Nephron (organoid): ENCODE results near the gene KIF26A.
A peak's percentile ranks its signal among the peaks of the same experiment; 100 is the strongest.

Experiments used
- H3K27ac Mint-ChIP-seq, 3 experiments: 2 replicates each; pipeline ENCODE4 v1.8.0; 2020; ENCODE audit warnings: mixed read lengths in 3 of 3, mild to moderate bottlenecking in 2 of 3, moderate library complexity in 1 of 3
- H3K27me3 Mint-ChIP-seq: 2 replicates; pipeline ENCODE4 v1.8.0; 2021; ENCODE audit warnings: low read depth, mild to moderate bottlenecking, moderate library complexity, mixed read lengths
- H3K36me3 Mint-ChIP-seq: 2 replicates; pipeline ENCODE4 v1.8.0; 2020; ENCODE audit warnings: low read depth, mixed read lengths
- H3K4me1 Mint-ChIP-seq: 2 replicates; pipeline ENCODE4 v1.8.0; 2020; ENCODE audit warnings: mixed read lengths
- H3K4me3 Mint-ChIP-seq, 3 experiments: 2 replicates each; pipeline ENCODE4 v1.8.0; 2020; ENCODE audit warnings: mild to moderate bottlenecking in 3 of 3, mixed read lengths in 3 of 3, moderate library complexity in 2 of 3
- H3K9me3 Mint-ChIP-seq: 2 replicates; pipeline ENCODE4 v1.8.0; 2020; ENCODE audit warnings: mixed read lengths
- TF ChIP-seq, protein P1 (sequence below), 3 experiments: fragments of 200-600 bp; sonication (generic); IDR thresholded peaks; one replicate each; pipeline ENCODE4 v1.5.0; 2021; ENCODE audit warnings: antibody characterized with exemption in 3 of 3; ENCODE audit not compliant: unreplicated experiment in 3 of 3

Gene KIF26A

GRCh38 chr14:104211215-104211614 is 72.8 kb downstream of the KIF26A start:
- TF ChIP-seq, protein P1, sequence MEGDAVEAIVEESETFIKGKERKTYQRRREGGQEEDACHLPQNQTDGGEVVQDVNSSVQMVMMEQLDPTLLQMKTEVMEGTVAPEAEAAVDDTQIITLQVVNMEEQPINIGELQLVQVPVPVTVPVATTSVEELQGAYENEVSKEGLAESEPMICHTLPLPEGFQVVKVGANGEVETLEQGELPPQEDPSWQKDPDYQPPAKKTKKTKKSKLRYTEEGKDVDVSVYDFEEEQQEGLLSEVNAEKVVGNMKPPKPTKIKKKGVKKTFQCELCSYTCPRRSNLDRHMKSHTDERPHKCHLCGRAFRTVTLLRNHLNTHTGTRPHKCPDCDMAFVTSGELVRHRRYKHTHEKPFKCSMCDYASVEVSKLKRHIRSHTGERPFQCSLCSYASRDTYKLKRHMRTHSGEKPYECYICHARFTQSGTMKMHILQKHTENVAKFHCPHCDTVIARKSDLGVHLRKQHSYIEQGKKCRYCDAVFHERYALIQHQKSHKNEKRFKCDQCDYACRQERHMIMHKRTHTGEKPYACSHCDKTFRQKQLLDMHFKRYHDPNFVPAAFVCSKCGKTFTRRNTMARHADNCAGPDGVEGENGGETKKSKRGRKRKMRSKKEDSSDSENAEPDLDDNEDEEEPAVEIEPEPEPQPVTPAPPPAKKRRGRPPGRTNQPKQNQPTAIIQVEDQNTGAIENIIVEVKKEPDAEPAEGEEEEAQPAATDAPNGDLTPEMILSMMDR (IDR thresholded peaks at IDR 0.05; ENCODE audit: unreplicated experiment in 3 of 3) = no peak

DNA sequence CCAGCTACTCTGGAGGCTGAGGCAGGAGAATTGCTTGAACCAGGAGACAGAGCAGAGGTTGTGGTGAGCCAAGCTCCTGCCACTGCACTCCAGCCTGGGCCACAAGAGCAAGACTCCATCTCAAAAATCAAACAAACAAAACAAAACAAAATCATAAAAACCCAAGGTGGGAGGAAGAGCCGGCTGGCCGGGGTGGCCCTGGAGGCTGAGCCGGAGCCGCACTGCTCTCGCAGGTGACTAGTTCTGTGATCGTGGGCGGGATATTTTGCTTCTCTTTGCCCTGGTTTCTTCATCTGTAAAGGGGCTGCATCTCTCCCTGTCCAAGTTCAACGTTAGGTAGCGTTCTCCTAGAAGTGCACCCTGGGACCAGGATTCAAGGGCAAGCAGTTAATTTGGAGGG is 73.4 kb downstream of the KIF26A start:
- TF ChIP-seq, protein P1 (IDR thresholded peaks at IDR 0.05; ENCODE audit: unreplicated experiment in 3 of 3) = no peak
- no peak overlapping the region for H3K27ac Mint-ChIP-seq
- H3K4me1 Mint-ChIP-seq = peaks cover 6% of the 10 kb centered on the region
- H3K9me3 Mint-ChIP-seq = no peaks in the 10 kb centered on the region
- peaks cover 32% of the 10 kb centered on the region for H3K27me3 Mint-ChIP-seq
- no peaks in the 10 kb centered on the region for H3K36me3 Mint-ChIP-seq
- no peak overlapping the region for H3K4me3 Mint-ChIP-seq

More at GRCh38 chr14:104211215-104211614, 72.8 kb downstream of the KIF26A start:
- H3K27ac Mint-ChIP-seq = peak overlapping the region in 1 of 3 experiments; percentile 64
- no peaks in the 10 kb centered on the region for H3K36me3 Mint-ChIP-seq
- peaks cover 11% of the 10 kb centered on the region for H3K4me1 Mint-ChIP-seq
- H3K27me3 Mint-ChIP-seq = peaks cover 37% of the 10 kb centered on the region
- H3K9me3 Mint-ChIP-seq = no peaks in the 10 kb centered on the region
- no peak overlapping the region for H3K4me3 Mint-ChIP-seq

GRCh38 chr14:104212206-104213095 is 74.1 kb downstream of the KIF26A start:
- Mint-ChIP-seq H3K4me1 (peaks cover 5% of the 10 kb centered on the region), H3K27ac (no peak overlapping the region), H3K36me3 (no peaks in the 10 kb centered on the region), H3K4me3 (no peak overlapping the region), H3K9me3 (no peaks in the 10 kb centered on the region), H3K27me3 (peaks cover 32% of the 10 kb centered on the region)
- TF ChIP-seq, protein P1 (IDR thresholded peaks at IDR 0.05; ENCODE audit: unreplicated experiment in 3 of 3) = no peak

GRCh38 chr14:104213301-104214034 is 75.1 kb downstream of the KIF26A start:
- Mint-ChIP-seq H3K4me3 (no peak overlapping the region), H3K27me3 (peaks cover 36% of the 10 kb centered on the region), H3K9me3 (no peaks in the 10 kb centered on the region), H3K4me1 (peaks cover 5% of the 10 kb centered on the region), H3K27ac (no peak overlapping the region), H3K36me3 (no peaks in the 10 kb centered on the region)
- TF ChIP-seq, protein P1 (IDR thresholded peaks at IDR 0.05; ENCODE audit: unreplicated experiment in 3 of 3) = no peak

DNA sequence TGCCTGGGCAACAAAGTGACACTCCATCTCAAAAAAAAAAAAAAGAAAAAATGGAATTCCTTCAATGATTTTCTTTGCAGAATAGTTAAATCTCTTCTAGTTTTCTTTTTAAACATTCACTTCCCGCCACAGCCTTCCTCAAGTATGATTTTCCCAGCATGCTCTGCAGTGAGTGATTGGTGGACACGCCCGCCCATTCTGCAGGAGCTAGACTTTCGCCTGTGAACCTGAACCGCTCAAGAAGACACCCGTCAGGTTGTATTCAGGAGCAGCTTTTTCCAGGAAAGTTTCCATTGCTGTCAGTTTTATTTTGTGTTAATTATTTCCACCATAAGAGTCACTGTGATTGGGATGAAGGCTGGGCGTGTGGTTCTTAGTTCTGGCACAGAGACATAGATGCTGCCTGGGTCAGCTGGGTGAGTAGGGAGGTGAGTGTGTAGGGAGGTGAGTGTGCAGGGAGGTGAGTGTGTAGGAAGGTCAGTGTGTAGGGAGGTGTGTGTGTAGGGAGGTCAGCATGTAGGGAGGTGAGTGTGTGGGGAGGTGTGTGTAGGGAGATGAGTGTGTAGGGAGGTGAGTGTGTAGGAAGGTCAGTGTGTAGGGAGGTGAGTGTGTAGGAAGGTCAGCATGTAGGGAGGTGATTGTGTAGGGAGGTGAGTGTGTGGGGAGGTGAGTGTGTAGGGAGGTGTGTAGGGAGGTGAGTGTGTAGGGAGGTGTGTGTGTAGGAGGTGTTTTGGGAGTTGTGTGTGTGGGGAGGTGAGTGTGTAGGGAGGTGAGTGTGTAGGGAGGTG is 76.2 kb downstream of the KIF26A start:
- peaks cover 10% of the 10 kb centered on the region for H3K4me1 Mint-ChIP-seq
- H3K36me3 Mint-ChIP-seq = no peaks in the 10 kb centered on the region
- no peaks in the 10 kb centered on the region for H3K9me3 Mint-ChIP-seq
- H3K4me3 Mint-ChIP-seq = no peak overlapping the region
- peak overlapping the region in 1 of 3 experiments; percentile 13 for H3K27ac Mint-ChIP-seq
- H3K27me3 Mint-ChIP-seq = peaks cover 44% of the 10 kb centered on the region
- TF ChIP-seq, protein P1 (IDR thresholded peaks at IDR 0.05; ENCODE audit: unreplicated experiment in 3 of 3) = no peak
